SK-N-SH treated with all-trans-retinoic acid at 6 μM for 48 hours (cell line): ENCODE measurements around the gene AUH.

ENCODE experiments used
- CREB5 ChIP-seq: fragments of 250-450 bp; sonication (Bioruptor Pico); IDR thresholded peaks from 2 replicates; pipeline ENCODE4 v1.5.1; 2020; ENCODE audit warnings: low read depth, mild to moderate bottlenecking, moderate library complexity
- GLIS3 ChIP-seq: fragments of 250-450 bp; sonication (Bioruptor Pico); IDR thresholded peaks from 2 replicates; pipeline ENCODE4 v1.5.0; 2020; ENCODE audit warnings: mild to moderate bottlenecking, moderate library complexity
- ISL1 ChIP-seq: fragments of 250-450 bp; sonication (Bioruptor Pico); IDR thresholded peaks from 2 replicates; pipeline ENCODE4 v2.1.2; 2022; ENCODE audit warnings: mild to moderate bottlenecking, moderate library complexity
- PATZ1 ChIP-seq: fragments of 250-450 bp; sonication (Bioruptor Pico); IDR thresholded peaks from 2 replicates; pipeline ENCODE4 v1.8.0; 2020; ENCODE audit warnings: mild to moderate bottlenecking, moderate library complexity, borderline replicate concordance
- POU6F1 ChIP-seq: fragments of 250-450 bp; sonication (Bioruptor Pico); IDR thresholded peaks from 2 replicates; pipeline ENCODE4 v1.8.0; 2021; ENCODE audit warnings: low read depth, mild to moderate bottlenecking, moderate library complexity, borderline replicate concordance
- RARB ChIP-seq: fragments of 250-450 bp; sonication (Bioruptor Pico); IDR thresholded peaks from 2 replicates; pipeline ENCODE4 v1.8.0; 2021; ENCODE audit warnings: mild to moderate bottlenecking, moderate library complexity
- ZNF70 ChIP-seq: fragments of 450-650 bp; formaldehyde crosslinking; IDR thresholded peaks from 2 replicates; pipeline ENCODE4 v1.5.0; 2020; ENCODE audit warnings: mild to moderate bottlenecking, moderate library complexity

GRCh38 chr9:91247278-91247677, 114.4 kb downstream of the AUH start:
- TF ChIP-seq RARB (CRISPR knock-in tag) (no peak), PATZ1 (no peak), CREB5 (CRISPR knock-in tag) (no peak), ZNF70 (CRISPR knock-in tag) (no peak), POU6F1 (CRISPR knock-in tag) (no peak), GLIS3 (no peak), ISL1 (no peak)
